ENCODE measurements around the gene ZNF18.
"Not testable (repeated sequence)": the region's sequence is repeated elsewhere in the genome, so short reads cannot be mapped to it uniquely, and the experiment has no call there.

Gene ZNF18

DNA sequence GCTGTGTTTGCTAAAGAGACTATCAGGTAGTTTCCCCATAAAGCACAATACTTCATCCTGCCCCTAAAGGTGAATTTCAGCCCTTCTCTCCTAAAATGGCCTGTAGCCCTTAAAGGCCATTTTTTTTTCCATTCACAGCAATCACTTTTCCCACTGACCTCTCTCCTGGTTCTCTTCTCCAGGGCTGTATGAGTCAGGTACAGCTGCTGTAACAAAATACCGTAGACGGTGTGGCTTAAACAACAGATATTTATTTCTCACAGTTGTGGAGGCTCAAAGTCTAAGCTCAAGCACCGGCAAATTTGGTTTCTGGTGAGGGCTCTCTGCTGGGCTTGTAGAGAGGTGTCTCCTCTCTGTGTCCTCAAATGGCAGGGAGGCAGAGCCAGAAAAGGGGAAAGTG, 44.7 kb downstream of the ZNF18 start:
- no peak overlapping the region for H3K4me3 ChIP-seq (ENCODE audit: low read depth, low read length)
- no peak for DNase-seq (ENCODE audit: low read depth, low spot score)
- POLR2A ChIA-PET = interaction anchor here (0.8 kb wide), 1 partner anchor 45 kb away, joined by 4 read pairs; the partner anchor contains the start of gene ZNF18
- CTCF ChIA-PET = interaction anchor here (1.1 kb wide), 1 partner anchor 12 kb away, joined by 3 read pairs; no protein-coding TSS in a partner anchor
- TF ChIP-seq, protein P1, sequence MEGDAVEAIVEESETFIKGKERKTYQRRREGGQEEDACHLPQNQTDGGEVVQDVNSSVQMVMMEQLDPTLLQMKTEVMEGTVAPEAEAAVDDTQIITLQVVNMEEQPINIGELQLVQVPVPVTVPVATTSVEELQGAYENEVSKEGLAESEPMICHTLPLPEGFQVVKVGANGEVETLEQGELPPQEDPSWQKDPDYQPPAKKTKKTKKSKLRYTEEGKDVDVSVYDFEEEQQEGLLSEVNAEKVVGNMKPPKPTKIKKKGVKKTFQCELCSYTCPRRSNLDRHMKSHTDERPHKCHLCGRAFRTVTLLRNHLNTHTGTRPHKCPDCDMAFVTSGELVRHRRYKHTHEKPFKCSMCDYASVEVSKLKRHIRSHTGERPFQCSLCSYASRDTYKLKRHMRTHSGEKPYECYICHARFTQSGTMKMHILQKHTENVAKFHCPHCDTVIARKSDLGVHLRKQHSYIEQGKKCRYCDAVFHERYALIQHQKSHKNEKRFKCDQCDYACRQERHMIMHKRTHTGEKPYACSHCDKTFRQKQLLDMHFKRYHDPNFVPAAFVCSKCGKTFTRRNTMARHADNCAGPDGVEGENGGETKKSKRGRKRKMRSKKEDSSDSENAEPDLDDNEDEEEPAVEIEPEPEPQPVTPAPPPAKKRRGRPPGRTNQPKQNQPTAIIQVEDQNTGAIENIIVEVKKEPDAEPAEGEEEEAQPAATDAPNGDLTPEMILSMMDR (IDR thresholded peaks at IDR 0.05; ENCODE audit: insufficient read depth, low read length, missing control alignments) = no peak

DNA sequence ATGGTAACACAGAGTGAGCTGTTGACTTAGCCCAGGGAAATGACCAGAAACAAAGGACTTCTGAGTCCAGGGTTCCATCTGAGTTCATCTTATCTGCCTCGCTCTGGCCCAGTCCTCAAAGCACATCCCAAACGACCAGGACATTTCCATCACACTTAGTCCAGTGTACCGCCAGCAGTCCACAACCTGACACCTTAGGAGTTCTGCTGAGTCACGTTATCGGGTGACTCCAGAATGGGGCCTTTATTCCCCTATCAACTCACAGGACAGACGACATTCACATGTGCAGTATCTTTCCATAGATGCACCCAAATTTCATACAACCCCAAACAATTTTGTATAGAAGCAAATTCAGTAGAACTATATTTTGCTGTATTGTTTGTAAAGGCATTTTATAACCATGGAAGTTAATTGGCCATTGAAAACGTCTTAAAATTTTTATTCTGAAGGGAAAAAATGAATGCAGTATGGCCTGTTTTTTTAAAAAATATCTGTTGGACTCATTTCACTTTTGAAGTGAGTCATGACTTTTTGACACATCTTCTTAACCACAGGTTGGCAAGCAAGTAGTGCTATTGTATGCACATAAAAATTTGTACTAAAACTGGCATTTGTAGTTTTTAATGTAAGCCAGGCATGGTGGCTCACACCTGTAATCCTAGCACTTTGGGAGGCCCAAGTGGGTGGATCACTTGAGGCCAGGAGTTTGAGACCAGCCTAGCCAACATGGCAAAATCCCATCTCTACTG, 46.3 kb downstream of the ZNF18 start:
- no peak for DNase-seq (ENCODE audit: low read depth, low spot score)
- TF ChIP-seq, protein P1 (IDR thresholded peaks at IDR 0.05; ENCODE audit: insufficient read depth, low read length, missing control alignments) = no peak
- POLR2A ChIA-PET = no interaction called here
- no peak overlapping the region for H3K4me3 ChIP-seq (ENCODE audit: low read depth, low read length)
- CTCF ChIA-PET = no interaction called here

- CTCF ChIA-PET = interaction anchor here (1.0 to 1.7 kb wide), 2 partner anchors 13 to 14 kb away, joined by 3 read pairs; no protein-coding TSS in a partner anchor
- H3K4me3 ChIP-seq (ENCODE audit: low read depth, low read length); DNase-seq (ENCODE audit: low read depth, low spot score); POLR2A ChIA-PET: not testable (repeated sequence)
Measured at GRCh38 chr17:11949571-11949970, 47.7 kb downstream of the ZNF18 start.

GRCh38 chr17:11948789-11949188, 48.5 kb downstream of the ZNF18 start:
- ChIA-PET CTCF (interaction anchor here (1.0 to 1.7 kb wide), 3 partner anchors 12 to 38 kb away, joined by 3 to 4 read pairs (median 3); no protein-coding TSS in a partner anchor), POLR2A (no interaction called here)
- DNase-seq (ENCODE audit: low read depth, low spot score) = peak; percentile 34
- peak overlapping the region; percentile 18; the same call in 1 of the 2 replicates for H3K4me3 ChIP-seq (ENCODE audit: low read depth, low read length)
- TF ChIP-seq, protein P1 (IDR thresholded peaks at IDR 0.05; ENCODE audit: insufficient read depth, low read length, missing control alignments) = no peak

DNA sequence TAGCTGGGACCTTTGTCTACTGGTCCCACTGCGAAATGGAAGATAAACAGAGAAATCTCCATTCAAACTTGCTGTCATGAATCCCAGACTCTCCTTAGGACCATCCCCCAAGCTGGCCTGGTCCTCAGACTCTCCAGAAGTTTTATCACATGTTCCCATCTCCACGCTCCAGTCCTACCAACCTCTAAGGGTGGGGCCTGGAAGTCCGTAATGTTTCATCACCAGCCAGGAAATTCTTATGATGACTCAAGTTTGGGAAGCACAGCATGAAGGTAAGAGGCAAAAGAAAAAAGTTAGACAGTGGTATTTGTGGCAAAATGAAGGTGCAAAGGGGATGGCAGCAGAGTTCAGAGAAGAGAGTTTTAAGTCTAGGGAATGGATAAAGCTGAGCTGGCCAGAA, 52.7 kb downstream of the ZNF18 start:
- TF ChIP-seq, protein P1 (IDR thresholded peaks at IDR 0.05; ENCODE audit: insufficient read depth, low read length, missing control alignments) = no peak
- ChIA-PET POLR2A (no interaction called here), CTCF (interaction anchor here (1.5 kb wide), 1 partner anchor 9 kb away, joined by 8 read pairs; no protein-coding TSS in a partner anchor)
- H3K4me3 ChIP-seq (ENCODE audit: low read depth, low read length) = no peak overlapping the region
- DNase-seq (ENCODE audit: low read depth, low spot score) = no peak

DNA sequence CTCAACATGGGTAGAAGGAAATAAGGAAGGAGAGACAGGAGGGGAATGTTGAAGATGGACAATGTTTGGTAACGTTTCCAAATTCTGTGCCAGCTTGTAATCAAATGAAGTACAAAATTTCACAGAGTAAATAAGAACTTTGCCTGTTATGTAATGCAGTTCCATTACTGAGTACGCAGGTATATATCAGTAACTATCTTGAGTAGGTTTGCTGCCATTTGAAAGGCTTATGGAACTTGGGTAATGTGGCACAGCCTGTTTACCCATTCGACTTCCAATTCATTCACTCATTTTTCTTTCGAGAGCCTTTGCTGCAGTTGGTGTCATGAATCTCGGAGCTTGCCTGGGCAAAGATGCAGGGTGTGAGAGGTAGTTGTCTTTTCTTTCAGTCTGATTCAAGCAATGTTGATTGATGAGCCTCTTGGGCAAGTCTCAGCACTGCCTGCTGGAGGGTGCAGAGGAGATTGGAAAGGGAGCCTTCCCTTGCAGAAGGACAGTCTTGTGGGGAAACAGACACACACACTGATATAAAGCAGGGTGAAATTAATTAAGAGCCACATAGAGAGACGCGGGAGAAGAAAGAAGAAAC, 53.4 kb downstream of the ZNF18 start:
- TF ChIP-seq, protein P1 (IDR thresholded peaks at IDR 0.05; ENCODE audit: insufficient read depth, low read length, missing control alignments) = no peak
- DNase-seq (ENCODE audit: low read depth, low spot score) = no peak
- no peak overlapping the region for H3K4me3 ChIP-seq (ENCODE audit: low read depth, low read length)
- POLR2A ChIA-PET = no interaction called here
- CTCF ChIA-PET = no interaction called here

- DNase-seq (ENCODE audit: low read depth, low spot score); CTCF ChIA-PET: not testable (repeated sequence)
Measured at GRCh38 chr17:11943086-11943485, 54.2 kb downstream of the ZNF18 start.

More at GRCh38 chr17:11943086-11943485, 54.2 kb downstream of the ZNF18 start:
- H3K4me3 ChIP-seq (ENCODE audit: low read depth, low read length); POLR2A ChIA-PET: not testable (repeated sequence)

Measured in AG04449 (cell line).